ENCODE data around the gene FGF4. TPM values are rescaled to one million over a fixed set of nuclear protein-coding genes. Genes with fewer than 3 reads are reported as not detected.

Gene FGF4
- total and polyA plus RNA-seq, 10 of the 15 experiments (the other 5 are each of a cell fraction or from before 2014, with no cell fraction given) = not detected

- intact Hi-C loops (cut with micrococcal nuclease; ENCODE audit: unreplicated experiment) = no loop called here
Observed at GRCh38 chr11:69726481-69726880, 48.7 kb downstream of the FGF4 start.

GRCh38 chr11:69726019-69726418, 49.1 kb downstream of the FGF4 start:
- no peaks in the 10 kb centered on the region for H3K4me1 ChIP-seq (ENCODE audit: control insufficient read depth, insufficient read depth, low read length)
- no peaks in the 10 kb centered on the region for H3K9me3 ChIP-seq (replicated peaks; ENCODE audit: control insufficient read depth, insufficient read depth, low read length)
- FAIRE-seq (no peak), ATAC-seq (no peak), DNase-seq (ENCODE audit: low read depth, low spot score) (no peak)
- peaks cover 0 to 4% of the 10 kb centered on the region in 2 experiments; a peak in 3 of 4 replicates for H3K27me3 ChIP-seq (replicated peaks in 1 of 2; ENCODE audit: control insufficient read depth in 2 of 2, insufficient read depth in 2 of 2, low read length in 1 of 2)
- no peaks in the 10 kb centered on the region for H3K36me3 ChIP-seq (ENCODE audit: control insufficient read depth in 2 of 2, insufficient read depth in 2 of 2, low read length in 1 of 2)
- WGBS (ENCODE audit: insufficient coverage, insufficient replicate concordance, low lambda C conversion rate, missing lambda C conversion rate) = 18% methylated on average over 6 of the region's 9 CpGs
- H3K27ac ChIP-seq (ENCODE audit: control insufficient read depth, insufficient read depth) = no peak overlapping the region
- no peak overlapping the region for H2AFZ ChIP-seq (ENCODE audit: control insufficient read depth, low read depth, low read length)
- H3K79me2 ChIP-seq (ENCODE audit: control insufficient read depth, insufficient read depth, low read length) = no peaks in the 10 kb centered on the region
- 0 out of 2 replicates have a peak, but pooled peaks cover 2% of the 10 kb centered on the region for H4K20me1 ChIP-seq (ENCODE audit: control insufficient read depth, insufficient read depth)
- no peak overlapping the region for H3K4me3 ChIP-seq
- CTCF ChIA-PET = interaction anchor here (0.6 kb wide), 1 partner anchor 1365 kb away, joined by 3 read pairs; no protein-coding TSS in a partner anchor
- POLR2A ChIA-PET = no interaction called here
- H3K9ac ChIP-seq (ENCODE audit: control insufficient read depth, insufficient read depth, low read length) = no peak overlapping the region
- SMC1A ChIA-PET (ENCODE audit: uncharacterized antibody, unreplicated experiment) = no interaction called here
- RAD21 ChIA-PET (ENCODE audit: unreplicated experiment) = no interaction called here
- in situ Hi-C loops (cut with MboI) = no loop called here
- intact Hi-C loops (cut with micrococcal nuclease; ENCODE audit: unreplicated experiment) = no loop called here
- no peak overlapping the region for H3K4me2 ChIP-seq (ENCODE audit: control insufficient read depth, insufficient read depth)
- BruUV-seq (replicated peaks) = no TSS peak
- no peak for TF ChIP-seq CUX1 (IDR thresholded peaks at IDR 0.05; ENCODE audit: insufficient replicate concordance, low read depth, low read length)
- TF ChIP-seq MLLT1 (IDR thresholded peaks at IDR 0.05) = no peak

More at GRCh38 chr11:69726481-69726880, 48.7 kb downstream of the FGF4 start:
- Histone ChIP-seq H3K79me2 (ENCODE audit: control insufficient read depth, insufficient read depth, low read length) (no peaks in the 10 kb centered on the region), H3K9me3 (replicated peaks; ENCODE audit: control insufficient read depth, insufficient read depth, low read length) (no peaks in the 10 kb centered on the region), H3K27me3 (replicated peaks in 1 of 2; ENCODE audit: control insufficient read depth in 2 of 2, insufficient read depth in 2 of 2, low read length in 1 of 2) (peaks cover 0 to 4% of the 10 kb centered on the region in 2 experiments; a peak in 3 of 4 replicates), H3K9ac (ENCODE audit: control insufficient read depth, insufficient read depth, low read length) (no peak overlapping the region), H3K4me1 (ENCODE audit: control insufficient read depth, insufficient read depth, low read length) (no peaks in the 10 kb centered on the region), H3K36me3 (ENCODE audit: control insufficient read depth in 2 of 2, insufficient read depth in 2 of 2, low read length in 1 of 2) (no peaks in the 10 kb centered on the region), H3K4me3 (no peak overlapping the region), H2AFZ (ENCODE audit: control insufficient read depth, low read depth, low read length) (no peak overlapping the region), H3K4me2 (ENCODE audit: control insufficient read depth, insufficient read depth) (no peak overlapping the region), H3K27ac (ENCODE audit: control insufficient read depth, insufficient read depth) (no peak overlapping the region), H4K20me1 (ENCODE audit: control insufficient read depth, insufficient read depth) (0 out of 2 replicates have a peak, but pooled peaks cover 1% of the 10 kb centered on the region)
- ChIA-PET CTCF (interaction anchor here (0.6 kb wide), 1 partner anchor 1366 kb away, joined by 3 read pairs; no protein-coding TSS in a partner anchor), SMC1A (ENCODE audit: uncharacterized antibody, unreplicated experiment) (no interaction called here), RAD21 (ENCODE audit: unreplicated experiment) (no interaction called here), POLR2A (no interaction called here)
- no TSS peak for BruUV-seq (replicated peaks)
- WGBS (ENCODE audit: insufficient coverage, insufficient replicate concordance, low lambda C conversion rate, missing lambda C conversion rate) = 48% methylated on average over 18 of the region's 18 CpGs
- TF ChIP-seq IRF4 (IDR thresholded peaks at IDR 0.05; ENCODE audit: low read depth, low read length) (no peak), USF1 (IDR thresholded peaks at IDR 0.05; ENCODE audit: borderline replicate concordance, extremely low read length, insufficient read depth, low read depth, low read length) (no peak)
- ATAC-seq (no peak), FAIRE-seq (no peak), DNase-seq (ENCODE audit: low read depth, low spot score) (no peak)
- in situ Hi-C loops (cut with MboI) = no loop called here

All from GM12878 (cell line).